K562 (cell line): ENCODE data around the gene CCR5AS.

Experiments
- ATAC-seq: fragments of 200-7000 bp; cut with Tn5 transposase; 3 replicates; pipeline ENCODE4 v1.9.1; 2020; ENCODE audit warnings: moderate library complexity
- BruUV-seq: library from RNA; stranded (reverse); fragments of 400-500 nt; replicated peaks from 2 replicates; lab custom pipeline; 2021; lab: Mats Ljungman, UMichigan
- CTCF ChIA-PET: fragments of 300-600 bp; formaldehyde crosslinking; extraction: SDS; loops from one replicate; lab custom pipeline; 2021; ENCODE audit warnings: low intra/inter-chr PET ratio; lab: Yijun Ruan, JAX
- POLR2A ChIA-PET: fragments of 300-600, 350-650 bp; sonication (Branson Sonifier 250); formaldehyde crosslinking; extraction: SDS; loops from one replicate; lab custom pipeline; 2021; ENCODE audit warnings: antibody characterized with exemption, inconsistent platforms; lab: Yijun Ruan, JAX
- DNase-seq, 4 experiments: peaks; one replicate each; pipeline versions ENCODE4 v3.0.0 to v3.0.0-alpha.2; 2011 to 2018; ENCODE audit warnings: low spot score in 3 of 4, mixed read lengths in 3 of 4; ENCODE audit errors: extremely low read depth in 1 of 4
- FAIRE-seq: peaks from 2 replicates; lab custom pipeline; 2011; peaks lifted over from hg19 to GRCh38; lab: Jason Lieb, UNC
- H2AFZ ChIP-seq: 2 replicates; pipeline ENCODE4 v1.6.0; 2011; ENCODE audit warnings: low read depth, low read length, control low read depth, inconsistent platforms
- H3K27ac ChIP-seq: fragments of 200-600 bp; 3 replicates; pipeline ENCODE4 v1.8.0; 2011; ENCODE audit warnings: low read depth, mild to moderate bottlenecking, control low read depth, inconsistent platforms, low read length, moderate library complexity, mixed read lengths; ENCODE audit errors: extremely low read depth
- H3K27me3 ChIP-seq, 2 experiments: fragments of 300-600 bp in 1 of 2; 2 replicates in 1 of 2; 3 replicates in 1 of 2; pipeline versions ENCODE4 v1.6.0 to v1.8.0; 2011; ENCODE audit warnings: inconsistent platforms in 2 of 2, low read length in 2 of 2, mild to moderate bottlenecking in 1 of 2, mixed read lengths in 1 of 2, moderate library complexity in 1 of 2; ENCODE audit not compliant: control insufficient read depth in 2 of 2, insufficient read depth in 2 of 2
- H3K36me3 ChIP-seq: fragments of 300-600 bp; 3 replicates; pipeline ENCODE4 v1.8.0; 2011; ENCODE audit warnings: mild to moderate bottlenecking, low read length, inconsistent platforms; ENCODE audit not compliant: control insufficient read depth, insufficient read depth
- H3K4me1 ChIP-seq, 2 experiments: fragments of 200-600 bp in 1 of 2; replicated peaks in 1 of 2; 2 replicates in 1 of 2; 3 replicates in 1 of 2; pipeline versions ENCODE4 v1.5.1 to v1.8.0; 2011; ENCODE audit warnings: inconsistent platforms in 2 of 2, low read length in 2 of 2, mild to moderate bottlenecking in 1 of 2, mixed read lengths in 1 of 2, moderate library complexity in 1 of 2; ENCODE audit not compliant: control insufficient read depth in 2 of 2, insufficient read depth in 2 of 2
- H3K4me2 ChIP-seq: 2 replicates; pipeline ENCODE4 v1.6.1; 2011; ENCODE audit warnings: low read length, control low read depth, inconsistent platforms, mixed read lengths; ENCODE audit not compliant: insufficient read depth
- H3K4me3 ChIP-seq: fragments of 200-600 bp; sonication (generic), shearing (Covaris generic); 2 replicates; pipeline ENCODE4 v1.5.1; 2016; ENCODE audit warnings: control low read depth, inconsistent platforms
- H3K79me2 ChIP-seq: fragments of 200-600 bp; 3 replicates; pipeline ENCODE4 v1.8.0; 2011; ENCODE audit warnings: low read length, inconsistent platforms; ENCODE audit not compliant: control insufficient read depth, insufficient read depth
- H3K9ac ChIP-seq, 2 experiments: 2 replicates each; pipeline versions ENCODE4 v1.6.0 to v1.6.1; 2011; ENCODE audit warnings: low read depth in 2 of 2, low read length in 2 of 2, control low read depth in 1 of 2, inconsistent platforms in 1 of 2, mild to moderate bottlenecking in 1 of 2, mixed read lengths in 1 of 2; ENCODE audit not compliant: insufficient read depth in 1 of 2
- H3K9me1 ChIP-seq: one replicate; pipeline ENCODE4 v1.6.0; 2011; ENCODE audit warnings: inconsistent platforms, mild to moderate bottlenecking, low read length, moderate library complexity; ENCODE audit not compliant: control insufficient read depth, insufficient read depth
- H3K9me3 ChIP-seq: replicated peaks from 2 replicates; pipeline ENCODE4 v1.5.1; 2011; ENCODE audit warnings: low read depth, low read length, inconsistent platforms; ENCODE audit not compliant: control insufficient read depth, insufficient read depth
- H4K20me1 ChIP-seq: replicated peaks from 2 replicates; pipeline ENCODE4 v1.6.1; 2011; ENCODE audit warnings: low read length, inconsistent platforms, mixed read lengths; ENCODE audit not compliant: control insufficient read depth, insufficient read depth
- ADNP ChIP-seq: fragments of 200-800 bp; sonication (Bioruptor generic); IDR thresholded peaks from 2 replicates; pipeline ENCODE4 v1.6.1; 2016; ENCODE audit warnings: missing genetic modification characterization, missing compliant biosample characterization
- KAT8 ChIP-seq: fragments of 450-650 bp; IDR thresholded peaks from 2 replicates; pipeline ENCODE4 v1.6.1; 2016; ENCODE audit warnings: low read depth, mild to moderate bottlenecking
- UBTF ChIP-seq, 2 experiments: IDR thresholded peaks; 2 replicates each; pipeline ENCODE4 v1.6.1; 2012; ENCODE audit warnings: improper control_type of control experiment in 2 of 2, low read depth in 2 of 2, low read length in 2 of 2, borderline replicate concordance in 1 of 2
- ZBTB17 ChIP-seq: fragments of 450-650 bp; formaldehyde crosslinking; IDR thresholded peaks from 2 replicates; pipeline ENCODE4 v1.4.0; 2020; ENCODE audit warnings: mild to moderate bottlenecking
- WGBS: fragments of 100-300 bp; shearing (Covaris generic); methylation state at CpG from one replicate; pipeline ENCODE4 v1.1.6; 2016; ENCODE audit warnings: low coverage, mixed read lengths; ENCODE audit not compliant: insufficient coverage; ENCODE audit errors: missing lambda C conversion rate; 5-methylcytosine and 5-hydroxymethylcytosine counted together
- in situ Hi-C: fragments of 300-500 bp; cut with MboI; formaldehyde crosslinking; loops from 4 replicates; pipeline ENCODE4 v1.15.0; 2018; ENCODE audit warnings: inconsistent platforms, mixed read lengths
- intact Hi-C: fragments of 100-400 bp; cut with micrococcal nuclease; formaldehyde crosslinking; loops from 2 replicates; pipeline ENCODE4 v1.14.2; 2022
- TF ChIP-seq, protein P1 (sequence below): IDR thresholded peaks from 3 replicates; pipeline ENCODE4 v1.6.1; 2011; ENCODE audit warnings: borderline replicate concordance, mild to moderate bottlenecking, moderate library complexity; ENCODE audit not compliant: insufficient read length; ENCODE audit errors: extremely low read depth

Gene CCR5AS

GRCh38 chr3:46454606-46455005 lies 47.7 kb upstream of the CCR5AS start:
- ChIA-PET CTCF (no interaction called here), POLR2A (interaction anchor here (0.6 kb wide), 1 partner anchor 37 kb away, joined by 3 read pairs; no protein-coding TSS in a partner anchor)
- Histone ChIP-seq H3K36me3 (no peaks in the 10 kb centered on the region), H3K4me2 (no peak overlapping the region), H3K27me3 (peaks cover 51 to 72% of the 10 kb centered on the region in 2 experiments), H3K9ac (no peak overlapping the region), H4K20me1 (no peaks in the 10 kb centered on the region), H3K27ac (no peak overlapping the region), H3K9me3 (no peaks in the 10 kb centered on the region), H3K4me1 (no peaks in the 10 kb centered on the region), H3K9me1 (no peaks in the 10 kb centered on the region), H3K79me2 (no peaks in the 10 kb centered on the region), H2AFZ (no peak overlapping the region), H3K4me3 (no peak overlapping the region)
- in situ Hi-C loops = no loop called here
- FAIRE-seq (no peak), DNase-seq (no peak), ATAC-seq (no peak; the same call in 2 of the 3 replicates)
- TF ChIP-seq KAT8 (no peak), ADNP (tag) (no peak), ZBTB17 (CRISPR knock-in tag) (no peak), UBTF (IDR thresholded peaks at IDR 0.05; ENCODE audit: borderline replicate concordance in 1 of 2, low read depth in 2 of 2, low read length in 2 of 2) (no peak)
- TF ChIP-seq, protein P1, sequence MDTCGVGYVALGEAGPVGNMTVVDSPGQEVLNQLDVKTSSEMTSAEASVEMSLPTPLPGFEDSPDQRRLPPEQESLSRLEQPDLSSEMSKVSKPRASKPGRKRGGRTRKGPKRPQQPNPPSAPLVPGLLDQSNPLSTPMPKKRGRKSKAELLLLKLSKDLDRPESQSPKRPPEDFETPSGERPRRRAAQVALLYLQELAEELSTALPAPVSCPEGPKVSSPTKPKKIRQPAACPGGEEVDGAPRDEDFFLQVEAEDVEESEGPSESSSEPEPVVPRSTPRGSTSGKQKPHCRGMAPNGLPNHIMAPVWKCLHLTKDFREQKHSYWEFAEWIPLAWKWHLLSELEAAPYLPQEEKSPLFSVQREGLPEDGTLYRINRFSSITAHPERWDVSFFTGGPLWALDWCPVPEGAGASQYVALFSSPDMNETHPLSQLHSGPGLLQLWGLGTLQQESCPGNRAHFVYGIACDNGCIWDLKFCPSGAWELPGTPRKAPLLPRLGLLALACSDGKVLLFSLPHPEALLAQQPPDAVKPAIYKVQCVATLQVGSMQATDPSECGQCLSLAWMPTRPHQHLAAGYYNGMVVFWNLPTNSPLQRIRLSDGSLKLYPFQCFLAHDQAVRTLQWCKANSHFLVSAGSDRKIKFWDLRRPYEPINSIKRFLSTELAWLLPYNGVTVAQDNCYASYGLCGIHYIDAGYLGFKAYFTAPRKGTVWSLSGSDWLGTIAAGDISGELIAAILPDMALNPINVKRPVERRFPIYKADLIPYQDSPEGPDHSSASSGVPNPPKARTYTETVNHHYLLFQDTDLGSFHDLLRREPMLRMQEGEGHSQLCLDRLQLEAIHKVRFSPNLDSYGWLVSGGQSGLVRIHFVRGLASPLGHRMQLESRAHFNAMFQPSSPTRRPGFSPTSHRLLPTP = no peak
- intact Hi-C loops = no loop called here
- BruUV-seq = no TSS peak
- WGBS = 3% methylated on average over 7 of the region's 7 CpGs
